K562 (cell line): ENCODE results near the gene CST9L. TPM values are rescaled to one million over a fixed set of nuclear protein-coding genes. Genes with fewer than 3 reads are reported as not detected.

ENCODE experiments used
- ATAC-seq: fragments of 200-7000 bp; cut with Tn5 transposase; 3 replicates; pipeline ENCODE4 v1.9.1; 2020; ENCODE audit warnings: moderate library complexity
- BruUV-seq: library from RNA; stranded (reverse); fragments of 400-500 nt; replicated peaks from 2 replicates; lab custom pipeline; 2021; lab: Mats Ljungman, UMichigan
- CTCF ChIA-PET: fragments of 300-600 bp; formaldehyde crosslinking; extraction: SDS; loops from one replicate; lab custom pipeline; 2021; ENCODE audit warnings: low intra/inter-chr PET ratio; lab: Yijun Ruan, JAX
- POLR2A ChIA-PET: fragments of 300-600, 350-650 bp; sonication (Branson Sonifier 250); formaldehyde crosslinking; extraction: SDS; loops from one replicate; lab custom pipeline; 2021; ENCODE audit warnings: antibody characterized with exemption, inconsistent platforms; lab: Yijun Ruan, JAX
- DNase-seq, 4 experiments: peaks; one replicate each; pipeline versions ENCODE4 v3.0.0 to v3.0.0-alpha.2; 2011 to 2018; ENCODE audit warnings: low spot score in 3 of 4, mixed read lengths in 3 of 4; ENCODE audit errors: extremely low read depth in 1 of 4
- FAIRE-seq: peaks from 2 replicates; lab custom pipeline; 2011; peaks lifted over from hg19 to GRCh38; lab: Jason Lieb, UNC
- H2AFZ ChIP-seq: 2 replicates; pipeline ENCODE4 v1.6.0; 2011; ENCODE audit warnings: low read depth, low read length, control low read depth, inconsistent platforms
- H3K27ac ChIP-seq: fragments of 200-600 bp; 3 replicates; pipeline ENCODE4 v1.8.0; 2011; ENCODE audit warnings: low read depth, mild to moderate bottlenecking, control low read depth, inconsistent platforms, low read length, moderate library complexity, mixed read lengths; ENCODE audit errors: extremely low read depth
- H3K27me3 ChIP-seq, 2 experiments: fragments of 300-600 bp in 1 of 2; 2 replicates in 1 of 2; 3 replicates in 1 of 2; pipeline versions ENCODE4 v1.6.0 to v1.8.0; 2011; ENCODE audit warnings: inconsistent platforms in 2 of 2, low read length in 2 of 2, mild to moderate bottlenecking in 1 of 2, mixed read lengths in 1 of 2, moderate library complexity in 1 of 2; ENCODE audit not compliant: control insufficient read depth in 2 of 2, insufficient read depth in 2 of 2
- H3K36me3 ChIP-seq: fragments of 300-600 bp; 3 replicates; pipeline ENCODE4 v1.8.0; 2011; ENCODE audit warnings: mild to moderate bottlenecking, low read length, inconsistent platforms; ENCODE audit not compliant: control insufficient read depth, insufficient read depth
- H3K4me1 ChIP-seq, 2 experiments: fragments of 200-600 bp in 1 of 2; replicated peaks in 1 of 2; 2 replicates in 1 of 2; 3 replicates in 1 of 2; pipeline versions ENCODE4 v1.5.1 to v1.8.0; 2011; ENCODE audit warnings: inconsistent platforms in 2 of 2, low read length in 2 of 2, mild to moderate bottlenecking in 1 of 2, mixed read lengths in 1 of 2, moderate library complexity in 1 of 2; ENCODE audit not compliant: control insufficient read depth in 2 of 2, insufficient read depth in 2 of 2
- H3K4me2 ChIP-seq: 2 replicates; pipeline ENCODE4 v1.6.1; 2011; ENCODE audit warnings: low read length, control low read depth, inconsistent platforms, mixed read lengths; ENCODE audit not compliant: insufficient read depth
- H3K4me3 ChIP-seq: fragments of 200-600 bp; sonication (generic), shearing (Covaris generic); 2 replicates; pipeline ENCODE4 v1.5.1; 2016; ENCODE audit warnings: control low read depth, inconsistent platforms
- H3K79me2 ChIP-seq: fragments of 200-600 bp; 3 replicates; pipeline ENCODE4 v1.8.0; 2011; ENCODE audit warnings: low read length, inconsistent platforms; ENCODE audit not compliant: control insufficient read depth, insufficient read depth
- H3K9ac ChIP-seq, 2 experiments: 2 replicates each; pipeline versions ENCODE4 v1.6.0 to v1.6.1; 2011; ENCODE audit warnings: low read depth in 2 of 2, low read length in 2 of 2, control low read depth in 1 of 2, inconsistent platforms in 1 of 2, mild to moderate bottlenecking in 1 of 2, mixed read lengths in 1 of 2; ENCODE audit not compliant: insufficient read depth in 1 of 2
- H3K9me1 ChIP-seq: one replicate; pipeline ENCODE4 v1.6.0; 2011; ENCODE audit warnings: inconsistent platforms, mild to moderate bottlenecking, low read length, moderate library complexity; ENCODE audit not compliant: control insufficient read depth, insufficient read depth
- H3K9me3 ChIP-seq: replicated peaks from 2 replicates; pipeline ENCODE4 v1.5.1; 2011; ENCODE audit warnings: low read depth, low read length, inconsistent platforms; ENCODE audit not compliant: control insufficient read depth, insufficient read depth
- H4K20me1 ChIP-seq: replicated peaks from 2 replicates; pipeline ENCODE4 v1.6.1; 2011; ENCODE audit warnings: low read length, inconsistent platforms, mixed read lengths; ENCODE audit not compliant: control insufficient read depth, insufficient read depth
- CBX1 ChIP-seq: sonication (generic); IDR thresholded peaks from 2 replicates; pipeline ENCODE4 v1.6.1; 2016; ENCODE audit warnings: antibody characterized with exemption, low read depth, mild to moderate bottlenecking
- HDGF ChIP-seq: fragments of 450-650 bp; IDR thresholded peaks from 2 replicates; pipeline ENCODE4 v1.6.1; 2016
- PHF21A ChIP-seq: fragments of 450-650 bp; IDR thresholded peaks from 2 replicates; pipeline ENCODE4 v1.6.1; 2017; ENCODE audit warnings: low read depth, borderline replicate concordance
- RBM17 ChIP-seq: fragments of 200-400 bp; formaldehyde crosslinking; IDR thresholded peaks from 2 replicates; pipeline ENCODE4 v1.6.1; 2017; ENCODE audit warnings: low read depth, mild to moderate bottlenecking, low read length, borderline replicate concordance
- USF1 ChIP-seq: sonication (generic); formaldehyde crosslinking; IDR thresholded peaks from 2 replicates; pipeline ENCODE4 v1.9.0; 2022; ENCODE audit warnings: mild to moderate bottlenecking, missing genetic modification reagents
- WGBS: fragments of 100-300 bp; shearing (Covaris generic); methylation state at CpG from one replicate; pipeline ENCODE4 v1.1.6; 2016; ENCODE audit warnings: low coverage, mixed read lengths; ENCODE audit not compliant: insufficient coverage; ENCODE audit errors: missing lambda C conversion rate; 5-methylcytosine and 5-hydroxymethylcytosine counted together
- in situ Hi-C: fragments of 300-500 bp; cut with MboI; formaldehyde crosslinking; loops from 4 replicates; pipeline ENCODE4 v1.15.0; 2018; ENCODE audit warnings: inconsistent platforms, mixed read lengths
- intact Hi-C: fragments of 100-400 bp; cut with micrococcal nuclease; formaldehyde crosslinking; loops from 2 replicates; pipeline ENCODE4 v1.14.2; 2022
- polyA plus RNA-seq, 8 experiments: library from polyadenylated mRNA; depleted of rRNA in 4 of 8; stranded (reverse) in 5 of 8; unstranded in 3 of 8; fragments of >200 nt; fragmentation: Nextera tagmentation in 2 of 8; fragmentation: Illumina TruSeq in 1 of 8; extraction: Ambion mirVana in 2 of 8; extraction: Trizol in 1 of 8; gene quantifications; 2 replicates each; pipeline versions ENCODE4 v1.2.1 to v1.2.3, GENCODE V29; 2011 to 2014; ENCODE audit warnings: inconsistent platforms in 1 of 8, missing spikeins in 1 of 8
- total RNA-seq, 7 experiments: library from RNA; depleted of rRNA in 6 of 7; stranded (reverse); fragments of >200 nt in 6 of 7; fragmentation: Illumina TruSeq in 2 of 7; extraction: Trizol in 2 of 7; gene quantifications; 2 replicates each; pipeline versions ENCODE4 v1.2.1 to v1.2.3, GENCODE V29; 2011 to 2021; ENCODE audit warnings: low replicate concordance in 1 of 7

The CST9L gene
- total and polyA plus RNA-seq, 9 of the 15 experiments (the other 6 are each of a cell fraction or from before 2014, with no cell fraction given): not detected

GRCh38 chr20:23517719-23518118, 50.6 kb downstream of the CST9L start:
- WGBS: 0% methylated on average over 2 of the region's 4 CpGs
- Histone ChIP-seq H3K36me3 (no peaks in the 10 kb centered on the region), H3K4me3 (no peak overlapping the region), H3K79me2 (no peaks in the 10 kb centered on the region), H3K27ac (no peak overlapping the region), H3K27me3 (peaks cover 0 to 19% of the 10 kb centered on the region in 2 experiments; a peak in 2 of 5 replicates), H3K9ac (no peak overlapping the region), H2AFZ (no peak overlapping the region), H3K4me1 (no peaks in the 10 kb centered on the region), H3K4me2 (no peak overlapping the region), H4K20me1 (no peaks in the 10 kb centered on the region), H3K9me3 (no peaks in the 10 kb centered on the region), H3K9me1 (no peaks in the 10 kb centered on the region)
- no peak for FAIRE-seq
- ChIA-PET CTCF (no interaction called here), POLR2A (no interaction called here)
- no peak for DNase-seq
- TF ChIP-seq HDGF (no peak), RBM17 (no peak), USF1 (CRISPR knock-in tag) (no peak), PHF21A (no peak), CBX1 (no peak)
- no TSS peak for BruUV-seq
- ATAC-seq: no peak
- intact Hi-C loops (no loop called here), in situ Hi-C loops (no loop called here)
